Peyer's patch (tissue), 4 donors: ENCODE data around the gene RRP9.

ENCODE experiments used
- POLR2A ChIP-seq, 2 donors: fragments of 450-650 bp; IDR thresholded peaks; one replicate each; pipeline ENCODE4 v1.5.1; 2017; ENCODE audit warnings: antibody characterized with exemption in 2 of 2, mild to moderate bottlenecking in 2 of 2, moderate library complexity in 2 of 2
- TF ChIP-seq, protein P1 (sequence below), 6 experiments: fragments of 450-650 bp in 4 of 6; fragments of 200-600 bp in 2 of 6; sonication (generic) in 1 of 6; IDR thresholded peaks; one replicate each; pipeline ENCODE4 v1.5.1; 2017 to 2019; ENCODE audit warnings: antibody characterized with exemption in 6 of 6, mild to moderate bottlenecking in 3 of 6, moderate library complexity in 1 of 6

DNA sequence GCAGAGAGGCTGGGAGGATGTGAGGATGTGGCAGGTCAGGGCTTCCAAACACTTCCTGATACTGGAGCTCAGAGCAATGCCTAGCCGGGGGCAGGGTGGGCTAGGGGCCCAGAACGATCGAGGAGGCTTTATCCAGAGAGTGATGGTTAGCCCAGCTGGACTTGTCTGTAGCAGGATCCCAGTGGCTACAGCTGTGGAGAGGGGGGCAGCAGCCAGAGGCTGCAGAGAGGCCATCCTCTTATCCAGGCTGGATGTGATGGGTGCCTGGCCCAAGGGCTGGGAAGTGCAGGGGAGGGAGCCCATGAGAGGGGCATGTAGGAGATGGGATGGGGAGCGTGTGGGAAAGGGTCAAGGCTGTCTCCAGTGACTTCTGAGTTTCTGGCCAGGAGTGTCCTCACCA, 5.1 kb upstream of the RRP9 start:
- no peak for TF ChIP-seq POLR2A (IDR thresholded peaks at IDR 0.05)
- TF ChIP-seq, protein P1, sequence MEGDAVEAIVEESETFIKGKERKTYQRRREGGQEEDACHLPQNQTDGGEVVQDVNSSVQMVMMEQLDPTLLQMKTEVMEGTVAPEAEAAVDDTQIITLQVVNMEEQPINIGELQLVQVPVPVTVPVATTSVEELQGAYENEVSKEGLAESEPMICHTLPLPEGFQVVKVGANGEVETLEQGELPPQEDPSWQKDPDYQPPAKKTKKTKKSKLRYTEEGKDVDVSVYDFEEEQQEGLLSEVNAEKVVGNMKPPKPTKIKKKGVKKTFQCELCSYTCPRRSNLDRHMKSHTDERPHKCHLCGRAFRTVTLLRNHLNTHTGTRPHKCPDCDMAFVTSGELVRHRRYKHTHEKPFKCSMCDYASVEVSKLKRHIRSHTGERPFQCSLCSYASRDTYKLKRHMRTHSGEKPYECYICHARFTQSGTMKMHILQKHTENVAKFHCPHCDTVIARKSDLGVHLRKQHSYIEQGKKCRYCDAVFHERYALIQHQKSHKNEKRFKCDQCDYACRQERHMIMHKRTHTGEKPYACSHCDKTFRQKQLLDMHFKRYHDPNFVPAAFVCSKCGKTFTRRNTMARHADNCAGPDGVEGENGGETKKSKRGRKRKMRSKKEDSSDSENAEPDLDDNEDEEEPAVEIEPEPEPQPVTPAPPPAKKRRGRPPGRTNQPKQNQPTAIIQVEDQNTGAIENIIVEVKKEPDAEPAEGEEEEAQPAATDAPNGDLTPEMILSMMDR (IDR thresholded peaks at IDR 0.05): no peak
